COLO668 (cell line): Measurements from ENCODE around the gene CDH13.

Experiments used
- DNase-seq: peaks from one replicate; lab custom pipeline; 2025; ENCODE audit not compliant: unreplicated experiment; lab: John Stamatoyannopoulos, UW

The CDH13 gene

GRCh38 chr16:83520596-83520995 lies 893.8 kb downstream of the CDH13 start:
- DNase-seq = no peak

- DNase-seq = no peak
Observed at GRCh38 chr16:83530293-83530692, 903.5 kb downstream of the CDH13 start.

GRCh38 chr16:83532634-83533033 lies 905.9 kb downstream of the CDH13 start:
- peak; percentile 65 for DNase-seq

- peak; percentile 78 for DNase-seq
Observed at GRCh38 chr16:83533193-83533592, 906.4 kb downstream of the CDH13 start.

- DNase-seq = no peak
Observed at GRCh38 chr16:83538707-83539106, 911.9 kb downstream of the CDH13 start.

- no peak for DNase-seq
Observed at GRCh38 chr16:83539736-83540490, 913.1 kb downstream of the CDH13 start.

GRCh38 chr16:83541231-83541630 lies 914.5 kb downstream of the CDH13 start:
- DNase-seq = no peak

- no peak for DNase-seq
Observed at GRCh38 chr16:83542491-83542890, 915.7 kb downstream of the CDH13 start.

- DNase-seq = no peak
Observed at GRCh38 chr16:83549316-83550182, 922.8 kb downstream of the CDH13 start.

- no peak for DNase-seq
Observed at GRCh38 chr16:83550183-83550569, 923.4 kb downstream of the CDH13 start.

- no peak for DNase-seq
Observed at GRCh38 chr16:83552228-83552627, 925.5 kb downstream of the CDH13 start.

GRCh38 chr16:83552930-83553329 lies 926.2 kb downstream of the CDH13 start:
- DNase-seq = no peak

GRCh38 chr16:83554096-83554495 lies 927.3 kb downstream of the CDH13 start:
- no peak for DNase-seq

GRCh38 chr16:83554540-83554939 lies 927.8 kb downstream of the CDH13 start:
- no peak for DNase-seq

GRCh38 chr16:83561876-83562275 lies 935.1 kb downstream of the CDH13 start:
- no peak for DNase-seq

- DNase-seq = no peak
Observed at GRCh38 chr16:83568345-83568744, 941.6 kb downstream of the CDH13 start.

GRCh38 chr16:83574388-83574787 lies 947.6 kb downstream of the CDH13 start:
- DNase-seq = no peak

- DNase-seq = no peak
Observed at GRCh38 chr16:83577078-83577745, 950.4 kb downstream of the CDH13 start.

GRCh38 chr16:83578171-83578570 lies 951.4 kb downstream of the CDH13 start:
- DNase-seq = no peak

- no peak for DNase-seq
Observed at GRCh38 chr16:83579027-83579426, 952.3 kb downstream of the CDH13 start.

GRCh38 chr16:83579436-83579835 lies 952.7 kb downstream of the CDH13 start:
- DNase-seq = no peak

GRCh38 chr16:83581082-83581481 lies 954.3 kb downstream of the CDH13 start:
- DNase-seq = no peak
